Skeletal muscle tissue (tissue), 4 donors: Measurements from ENCODE around the gene SP140. TPM values are rescaled to one million over a fixed set of nuclear protein-coding genes. Genes with fewer than 3 reads are reported as not detected.

Experiments
- H3K27ac ChIP-seq: one replicate; pipeline ENCODE4 v1.7.0; 2013; ENCODE audit warnings: mild to moderate bottlenecking, low read depth, low read length, inconsistent platforms
- H3K27me3 ChIP-seq, 3 donors: one replicate each; pipeline ENCODE4 v1.7.0; 2013; ENCODE audit warnings: low read length in 3 of 3; ENCODE audit not compliant: control insufficient read depth in 3 of 3, insufficient read depth in 3 of 3
- H3K36me3 ChIP-seq, 3 donors: one replicate each; pipeline ENCODE4 v1.7.0; 2013; ENCODE audit warnings: low read length in 3 of 3; ENCODE audit not compliant: control insufficient read depth in 3 of 3, insufficient read depth in 3 of 3
- H3K4me1 ChIP-seq, 3 donors: one replicate each; pipeline ENCODE4 v1.7.0; 2013; ENCODE audit warnings: low read length in 3 of 3, mild to moderate bottlenecking in 3 of 3; ENCODE audit not compliant: control insufficient read depth in 3 of 3, insufficient read depth in 3 of 3
- H3K4me3 ChIP-seq, 3 donors: one replicate each; pipeline ENCODE4 v1.7.0; 2013; ENCODE audit warnings: low read length in 3 of 3
- H3K9ac ChIP-seq, 3 donors: one replicate each; pipeline ENCODE4 v1.7.0; 2013; ENCODE audit warnings: low read length in 3 of 3, mild to moderate bottlenecking in 3 of 3, moderate library complexity in 2 of 3, low read depth in 1 of 3
- H3K9me3 ChIP-seq, 3 donors: one replicate each; pipeline ENCODE4 v1.7.0; 2013; ENCODE audit warnings: low read length in 3 of 3; ENCODE audit not compliant: control insufficient read depth in 3 of 3
- total RNA-seq: library from RNA; depleted of rRNA; stranded (reverse); fragments of >200 nt; gene quantifications from one replicate; pipeline ENCODE4 v1.2.3, GENCODE V29; 2014
- donor health status: Osteomylitis.

Gene SP140
- total RNA-seq, 1 donor from 2014 or later, result 0.52 TPM

- H3K9ac ChIP-seq, result no peak overlapping the region
- H3K4me1 ChIP-seq, result no peaks in the 10 kb centered on the region
- no peak overlapping the region for H3K27ac ChIP-seq
- no peaks in the 10 kb centered on the region for H3K9me3 ChIP-seq
- no peaks in the 10 kb centered on the region for H3K27me3 ChIP-seq
- no peak overlapping the region for H3K4me3 ChIP-seq
- H3K36me3 ChIP-seq, result peaks cover 20 to 79% (median 64%) of the 10 kb centered on the region in 3 donors
These were observed 19.8 kb upstream of the SP140 start for GRCh38 chr2:230205721-230206120.

DNA sequence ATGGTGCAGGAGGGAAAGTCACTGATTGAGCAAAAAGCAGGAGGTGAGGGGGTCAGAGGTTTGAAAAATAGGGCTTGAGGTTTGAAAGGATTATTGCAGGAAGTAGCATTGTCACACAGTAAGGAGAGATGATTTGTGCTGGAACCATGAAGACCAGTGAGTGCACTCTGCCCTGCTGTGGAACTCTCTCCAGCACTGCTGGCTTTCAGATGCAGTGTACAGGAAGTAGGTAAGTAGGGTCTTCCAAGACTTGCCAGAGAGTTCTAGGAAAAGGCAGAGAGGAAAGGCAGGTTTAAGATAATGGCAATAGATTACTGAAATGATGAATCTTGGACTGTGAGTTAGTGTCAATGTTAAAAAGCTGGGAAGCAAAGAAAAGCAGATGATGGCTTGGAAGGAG is 17.0 kb upstream of the SP140 start:
- H3K36me3 ChIP-seq, result peaks cover 38 to 84% (median 71%) of the 10 kb centered on the region in 3 donors
- H3K9me3 ChIP-seq, result no peaks in the 10 kb centered on the region
- H3K9ac ChIP-seq, result no peak overlapping the region
- no peaks in the 10 kb centered on the region for H3K4me1 ChIP-seq
- no peak overlapping the region for H3K4me3 ChIP-seq
- H3K27ac ChIP-seq, result no peak overlapping the region
- H3K27me3 ChIP-seq, result no peaks in the 10 kb centered on the region

DNA sequence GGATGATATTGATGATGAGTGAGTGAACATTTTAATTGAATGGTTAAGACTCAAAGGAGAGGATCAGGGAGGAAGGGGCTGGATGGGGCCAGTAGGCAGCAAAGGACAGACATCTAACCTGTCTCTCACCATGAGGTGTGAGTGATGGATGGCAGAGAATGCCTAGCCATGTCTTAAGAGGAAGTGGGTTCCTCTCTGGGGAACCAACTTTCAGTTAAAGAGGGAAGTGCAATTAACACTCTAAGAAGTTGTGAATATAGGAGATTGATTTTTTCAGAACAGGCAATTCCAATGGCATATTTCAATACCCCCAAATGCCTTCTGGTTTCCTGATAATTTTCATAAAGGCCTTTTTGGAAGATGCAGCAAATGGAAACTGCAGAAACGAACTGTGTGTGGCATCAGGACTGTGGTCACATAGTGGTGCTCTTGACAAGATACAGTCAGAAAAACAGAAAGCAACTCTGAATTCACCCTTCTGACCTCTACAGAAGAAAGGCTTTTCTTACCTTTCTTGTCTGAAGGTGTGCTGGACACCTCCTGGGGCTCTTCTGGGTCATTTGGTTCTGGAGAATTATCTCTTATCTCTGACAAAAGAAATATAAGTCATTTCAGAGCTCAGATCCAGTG is 16.0 kb upstream of the SP140 start:
- Histone ChIP-seq H3K9ac (no peak overlapping the region), H3K4me1 (no peaks in the 10 kb centered on the region), H3K27ac (no peak overlapping the region), H3K36me3 (peaks cover 40 to 88% (median 70%) of the 10 kb centered on the region in 3 donors), H3K9me3 (no peaks in the 10 kb centered on the region), H3K4me3 (no peak overlapping the region), H3K27me3 (no peaks in the 10 kb centered on the region)

DNA sequence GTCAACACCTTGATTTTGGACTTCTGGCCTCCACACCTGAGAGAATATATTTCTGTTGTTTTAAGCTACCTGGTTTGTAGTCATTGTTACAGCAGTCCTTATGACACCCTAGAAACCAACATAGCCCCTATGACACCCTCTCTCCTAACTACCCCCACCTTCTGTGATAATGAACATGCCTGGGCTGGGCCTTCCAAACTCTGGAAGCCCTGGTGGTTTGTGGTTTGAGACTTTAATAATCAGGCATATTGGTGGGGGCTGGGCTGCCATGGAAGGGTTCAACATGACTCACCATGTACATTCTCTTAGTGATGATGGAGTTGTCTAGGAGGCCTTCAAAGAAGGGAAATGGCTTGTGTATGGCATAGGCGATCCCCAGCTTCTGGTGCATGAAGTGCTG is 9.0 kb upstream of the SP140 start:
- Histone ChIP-seq H3K27ac (no peak overlapping the region), H3K4me1 (peaks cover 6 to 8% (median 8%) of the 10 kb centered on the region in 3 donors), H3K27me3 (no peaks in the 10 kb centered on the region), H3K36me3 (peaks cover 28 to 37% (median 34%) of the 10 kb centered on the region in 3 donors), H3K9me3 (no peaks in the 10 kb centered on the region), H3K4me3 (no peak overlapping the region), H3K9ac (no peak overlapping the region)

DNA sequence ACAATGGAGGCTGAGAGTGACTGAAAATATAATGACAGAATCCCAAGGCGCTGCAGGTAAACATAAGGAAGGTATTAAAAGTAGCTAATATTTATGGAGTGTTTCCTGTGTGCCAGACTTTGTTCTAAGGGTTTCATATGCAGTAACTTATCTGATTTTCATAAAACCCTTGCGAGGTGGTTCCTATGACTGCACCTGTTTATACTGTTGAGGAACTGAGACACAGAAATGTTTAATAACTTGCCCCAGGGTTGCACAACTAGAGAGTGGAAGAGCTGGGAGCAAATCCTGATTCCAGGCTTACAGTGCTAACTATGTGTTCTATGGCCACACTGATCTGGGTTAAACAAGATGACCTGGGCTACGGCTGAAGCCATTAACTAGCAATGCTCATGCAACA is 8.1 kb upstream of the SP140 start:
- H3K9ac ChIP-seq, result no peak overlapping the region
- H3K27ac ChIP-seq, result no peak overlapping the region
- H3K36me3 ChIP-seq, result peaks cover 21 to 28% (median 25%) of the 10 kb centered on the region in 3 donors

DNA sequence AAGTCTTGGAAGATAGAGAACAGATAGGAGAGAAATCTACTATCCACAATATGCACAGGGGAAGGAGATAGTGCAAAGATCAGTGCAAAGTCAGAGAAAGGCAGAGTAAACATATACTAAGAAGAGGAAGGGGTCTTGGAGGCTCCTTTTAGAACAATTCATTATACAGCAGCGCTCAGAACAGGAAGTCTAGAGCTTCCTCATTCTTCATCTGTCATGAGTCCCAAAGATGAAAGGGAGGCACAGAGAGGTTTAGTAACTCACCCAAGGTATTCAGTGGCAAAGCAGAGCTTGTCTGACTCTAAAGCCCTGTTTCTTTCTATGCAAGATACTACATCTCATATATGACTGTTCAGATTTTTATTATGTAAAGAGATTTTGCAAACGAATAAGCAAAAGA is 7.1 kb upstream of the SP140 start:
- Histone ChIP-seq H3K9ac (no peak overlapping the region), H3K4me3 (peak overlapping the region in 2 of 3 donors; percentile 19 to 39), H3K4me1 (peaks cover 6 to 8% (median 8%) of the 10 kb centered on the region in 3 donors), H3K27ac (no peak overlapping the region), H3K36me3 (peaks cover 15 to 19% (median 18%) of the 10 kb centered on the region in 3 donors), H3K9me3 (no peaks in the 10 kb centered on the region), H3K27me3 (no peaks in the 10 kb centered on the region)

More for the DNA sequence above, 8.1 kb upstream of the SP140 start:
- no peaks in the 10 kb centered on the region for H3K9me3 ChIP-seq
- H3K4me1 ChIP-seq, result peaks cover 6 to 8% (median 8%) of the 10 kb centered on the region in 3 donors
- no peak overlapping the region for H3K4me3 ChIP-seq
- no peaks in the 10 kb centered on the region for H3K27me3 ChIP-seq

DNA sequence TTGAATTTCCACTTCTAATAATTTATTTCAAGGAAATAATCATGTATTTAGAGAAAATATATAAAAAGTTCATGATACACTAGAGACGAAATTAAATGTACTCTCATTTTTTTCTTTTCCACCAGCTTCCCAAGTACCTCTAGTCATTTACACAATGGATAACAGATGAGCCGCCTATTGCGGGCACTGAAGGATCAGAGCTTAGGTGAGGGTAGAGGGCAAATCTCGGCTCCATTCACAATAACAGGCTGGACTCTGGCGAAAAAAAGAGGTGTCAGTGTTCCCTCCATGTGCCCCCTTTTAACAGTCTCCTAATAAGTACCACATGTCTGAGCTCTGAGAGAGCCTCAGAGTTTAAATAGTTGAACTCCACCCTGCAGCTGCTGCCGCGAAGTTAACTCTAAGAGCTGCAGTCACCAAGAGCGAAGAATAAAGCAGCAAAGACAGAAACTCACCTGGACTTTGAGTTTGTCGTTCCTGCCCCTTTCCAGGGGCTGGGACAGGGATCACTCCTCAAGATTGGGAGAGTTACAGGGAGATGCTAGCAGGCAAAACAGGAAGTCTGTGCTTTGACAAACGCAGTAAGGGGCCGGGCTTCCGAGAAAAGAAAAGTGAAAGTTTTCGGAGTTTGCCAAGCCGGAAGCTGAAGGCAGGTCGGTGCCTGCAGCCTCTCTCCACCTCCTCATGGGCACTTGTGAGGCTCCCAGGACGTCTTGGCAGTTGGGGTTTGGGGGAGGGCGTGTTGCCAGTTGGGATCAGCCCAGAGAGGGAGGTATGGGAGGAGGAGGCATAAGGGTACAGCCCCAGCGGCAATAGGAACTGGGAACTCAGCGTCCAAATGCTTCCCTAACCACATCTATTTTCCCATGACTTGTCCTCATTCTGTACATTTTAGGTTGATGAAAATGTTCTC is 5.9 kb upstream of the SP140 start, which contains the start of gene SP110:
Gene SP110, minus strand, starts transcription at position 566 of the 913 bp plus-strand sequence. CDS start 3,057 bp downstream, outside the sequence.
- Histone ChIP-seq H3K9ac (peak within 1 kb of the TSS; percentile 78 to 88 (median 81)), H3K27ac (peak within 1 kb of the TSS; percentile 78), H3K27me3 (no peaks in the 10 kb centered on the region), H3K9me3 (no peaks in the 10 kb centered on the region), H3K36me3 (peaks cover 8 to 12% (median 8%) of the 10 kb centered on the region in 3 donors), H3K4me3 (peak within 1 kb of the TSS; percentile 92 to 97 (median 94)), H3K4me1 (peaks cover 6 to 8% (median 8%) of the 10 kb centered on the region in 3 donors)

- Histone ChIP-seq H3K4me1 (peaks cover 6 to 8% (median 8%) of the 10 kb centered on the region in 3 donors), H3K9me3 (no peaks in the 10 kb centered on the region), H3K4me3 (peak overlapping the region; percentile 92 to 97 (median 94)), H3K27me3 (no peaks in the 10 kb centered on the region), H3K9ac (peak overlapping the region; percentile 78 to 88 (median 81)), H3K27ac (peak overlapping the region; percentile 78), H3K36me3 (peaks cover 6 to 8% (median 7%) of the 10 kb centered on the region in 3 donors)
These were observed 5.1 kb upstream of the SP140 start for GRCh38 chr2:230220347-230220969.

DNA sequence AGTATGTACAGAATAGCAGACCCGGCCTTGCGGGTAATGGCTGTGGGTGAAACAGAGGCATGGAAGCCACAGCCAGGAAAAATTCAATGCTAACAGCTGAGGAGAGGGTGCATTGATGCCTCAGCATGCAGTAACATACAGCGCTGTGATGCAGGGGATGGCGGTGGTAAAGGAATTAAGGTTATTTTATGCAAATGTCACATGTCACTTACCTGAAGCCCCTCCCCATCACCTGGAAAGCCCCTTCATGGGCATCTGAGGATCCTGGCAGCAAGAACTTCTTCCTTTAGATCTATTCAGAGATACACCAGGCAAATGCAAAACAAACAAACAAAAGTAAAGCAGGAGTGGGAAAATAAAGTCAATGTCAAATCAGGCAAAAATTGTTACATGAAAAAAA is 4.0 kb upstream of the SP140 start:
- peaks cover 6 to 8% (median 8%) of the 10 kb centered on the region in 3 donors for H3K4me1 ChIP-seq
- peaks cover under 1 to 2% (median 1%) of the 10 kb centered on the region in 3 donors for H3K36me3 ChIP-seq
- no peak overlapping the region for H3K27ac ChIP-seq
- H3K9me3 ChIP-seq, result no peaks in the 10 kb centered on the region
- no peak overlapping the region for H3K9ac ChIP-seq
- H3K4me3 ChIP-seq, result no peak overlapping the region
- H3K27me3 ChIP-seq, result no peaks in the 10 kb centered on the region
